ENCODE data around the gene TMEM11. TPM values are rescaled to one million over a fixed set of nuclear protein-coding genes. Genes with fewer than 3 reads are reported as not detected.

The TMEM11 gene
- total RNA-seq, 2 donors from 2014 or later = 26.7 to 27.3 TPM

DNA sequence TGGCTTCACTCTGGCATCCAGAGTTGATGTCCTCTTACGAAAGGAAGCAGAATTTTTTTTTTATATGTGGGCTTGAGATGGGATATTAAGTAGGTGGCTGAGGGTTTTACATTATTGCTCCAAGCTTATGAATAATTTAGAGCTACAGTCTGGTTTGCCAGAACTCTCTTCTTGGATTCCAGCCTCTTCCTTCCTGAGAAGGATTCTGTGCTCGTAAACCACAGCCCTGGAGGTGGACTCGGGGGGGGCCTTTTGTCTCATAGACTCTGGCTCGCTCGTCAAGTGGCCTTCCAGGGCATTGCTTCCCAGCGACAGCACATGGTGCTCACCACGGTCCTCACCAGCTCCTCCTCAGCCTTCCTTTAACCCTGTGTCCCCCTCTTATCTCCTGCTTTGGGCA lies 43.2 kb downstream of the TMEM11 start:
- intact Hi-C loops (cut with DNase I) = no loop called here

GRCh38 chr17:21169496-21169895 lies 44.5 kb downstream of the TMEM11 start:
- no peak for ATAC-seq

More for the DNA sequence above, 43.2 kb downstream of the TMEM11 start:
- ATAC-seq (no peak), DNase-seq (no peak)

GRCh38 chr17:21168555-21168865 lies 45.5 kb downstream of the TMEM11 start:
- intact Hi-C loops (cut with DNase I) = loop anchor here in 1 of 2 donors (5.0 kb wide), 1 partner anchor 44 kb away; the partner anchor contains the start of gene TMEM11
- DNase-seq (no peak), ATAC-seq (no peak)

More at GRCh38 chr17:21169496-21169895, 44.5 kb downstream of the TMEM11 start:
- intact Hi-C loops (cut with DNase I) = loop anchor here in 1 of 2 donors (5.0 kb wide), 1 partner anchor 43 kb away; the partner anchor contains the start of gene TMEM11
- DNase-seq = no peak

DNA sequence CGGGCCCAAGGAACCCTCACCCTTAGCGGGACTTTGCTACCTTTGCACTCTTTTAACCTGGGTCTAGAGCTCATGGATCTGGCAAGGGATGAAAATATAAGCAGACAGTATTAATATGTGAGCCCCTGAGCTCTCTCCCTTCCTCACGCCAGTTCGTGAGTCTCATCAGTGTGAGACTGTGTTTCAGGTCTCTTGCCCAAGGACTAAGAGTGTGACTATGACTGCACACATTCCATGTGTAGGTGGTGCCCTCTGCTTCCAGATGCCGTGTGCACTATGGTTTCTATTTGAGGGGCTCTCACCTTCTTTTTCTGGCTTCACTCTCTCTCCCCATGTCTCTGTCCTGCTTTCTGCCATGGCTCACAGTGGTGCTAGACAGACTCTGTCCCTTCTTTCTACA lies 46.7 kb downstream of the TMEM11 start:
- peak; percentile 21 to 43 for ATAC-seq
- intact Hi-C loops (cut with DNase I) = loop anchor here in 1 of 2 donors (5.0 kb wide), 1 partner anchor 45 kb away; the partner anchor contains the start of gene TMEM11
- DNase-seq = no peak

GRCh38 chr17:21166595-21167210 lies 47.3 kb downstream of the TMEM11 start:
- ATAC-seq = peak; percentile 12 to 67
- intact Hi-C loops (cut with DNase I) = loop anchor here in 1 of 2 donors (5.0 kb wide), 1 partner anchor 46 kb away; the partner anchor contains the start of gene TMEM11

GRCh38 chr17:21165922-21166594 lies 47.9 kb downstream of the TMEM11 start:
- peak; percentile 72 for DNase-seq
- ATAC-seq = peak; percentile 78 to 81
- intact Hi-C loops (cut with DNase I) = loop anchor here in 1 of 2 donors (5.0 kb wide), 1 partner anchor 46 kb away; the partner anchor contains the start of gene TMEM11

More at GRCh38 chr17:21166595-21167210, 47.3 kb downstream of the TMEM11 start:
- no peak for DNase-seq

- DNase-seq (no peak), ATAC-seq (no peak)
- intact Hi-C loops (cut with DNase I) = loop anchor here in 1 of 2 donors (5.0 kb wide), 1 partner anchor 48 kb away; the partner anchor contains the start of gene TMEM11
These were observed 49.3 kb downstream of the TMEM11 start for GRCh38 chr17:21164620-21165019.

- ATAC-seq (no peak), DNase-seq (no peak)
- intact Hi-C loops (cut with DNase I) = no loop called here
These were observed 49.7 kb downstream of the TMEM11 start for GRCh38 chr17:21164216-21164615.

DNA sequence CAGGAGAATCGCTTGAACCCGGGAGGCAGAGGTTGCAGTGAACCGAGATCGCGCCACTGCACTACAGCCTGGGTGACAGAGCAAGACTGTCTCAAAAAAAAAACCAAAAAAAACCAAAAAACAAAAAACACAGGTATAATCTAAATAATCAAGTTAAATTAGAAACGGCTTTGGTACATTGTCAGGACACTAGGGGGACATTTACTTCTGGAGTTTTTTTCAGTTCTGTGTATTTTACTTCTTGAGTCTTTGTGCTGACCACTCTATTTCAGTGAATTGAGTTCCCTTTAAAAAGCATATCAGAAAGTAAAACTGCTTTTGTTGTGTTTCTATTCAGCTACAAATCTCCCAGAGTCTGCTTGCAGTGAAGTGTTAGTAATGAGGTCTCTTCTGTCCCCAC lies 50.9 kb downstream of the TMEM11 start:
- DNase-seq (no peak), ATAC-seq (no peak)
- intact Hi-C loops (cut with DNase I) = no loop called here

- DNase-seq = no peak
- intact Hi-C loops (cut with DNase I) = no loop called here
- no peak for ATAC-seq
These were observed 51.6 kb downstream of the TMEM11 start for GRCh38 chr17:21162394-21162775.

GRCh38 chr17:21161498-21162393 lies 52.2 kb downstream of the TMEM11 start:
- intact Hi-C loops (cut with DNase I) = no loop called here
- peak; percentile 13 to 44 for ATAC-seq
- no peak for DNase-seq

- intact Hi-C loops (cut with DNase I) = no loop called here
- ATAC-seq (no peak), DNase-seq (no peak)
These were observed 53.6 kb downstream of the TMEM11 start for GRCh38 chr17:21160401-21160800.

- intact Hi-C loops (cut with DNase I) = no loop called here
- DNase-seq (no peak), ATAC-seq (no peak)
These were observed 56.2 kb downstream of the TMEM11 start for GRCh38 chr17:21157586-21158370.

GRCh38 chr17:21152731-21153130 lies 61.2 kb downstream of the TMEM11 start:
- DNase-seq (no peak), ATAC-seq (no peak)
- intact Hi-C loops (cut with DNase I) = no loop called here

DNA sequence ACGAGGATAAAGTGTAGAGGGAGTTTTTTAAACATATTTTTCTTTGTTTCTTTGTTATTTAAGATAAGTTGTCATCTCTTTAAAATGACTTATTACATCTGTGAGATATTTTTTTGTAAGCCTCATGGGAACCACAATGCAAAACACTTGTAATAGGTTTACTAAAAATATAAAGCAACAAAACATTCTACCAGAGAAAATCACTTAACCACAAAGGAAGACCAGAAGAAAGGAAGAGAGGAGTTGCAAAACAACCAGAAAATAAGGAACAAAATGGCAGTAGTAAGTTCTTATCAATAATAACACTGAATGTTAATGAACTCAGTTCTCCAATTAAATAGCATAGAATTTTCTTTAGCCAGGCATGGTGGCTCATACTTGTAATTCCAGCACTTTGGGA lies 64.3 kb downstream of the TMEM11 start:
- intact Hi-C loops (cut with DNase I) = no loop called here
- DNase-seq = no peak
- ATAC-seq = no peak

Measured in left cardiac atrium (tissue), 4 donors.